Activated CD4-positive, alpha-beta T cell treated with anti-CD3 and anti-CD28 coated beads for 1 hour (primary cell): Measurements from ENCODE around the gene SHMT2.
A peak's percentile ranks its signal among the peaks of the same experiment; 100 is the strongest.

Experiments used
- DNase-seq: peaks from one replicate; pipeline ENCODE4 v3.0.0-alpha.2; 2020

Gene SHMT2

GRCh38 chr12:57215668-57216013, 13.9 kb upstream of the SHMT2 start:
- DNase-seq, result no peak

GRCh38 chr12:57216014-57216911, 13.2 kb upstream of the SHMT2 start, which contains the start of gene NXPH4:
TSS of gene NXPH4 (plus strand) at chr12:57216794. CDS start at chr12:57216970, 176 bp downstream.
- peak; percentile 37 for DNase-seq

GRCh38 chr12:57216921-57217879, 12.3 kb upstream of the SHMT2 start:
- no peak for DNase-seq

- DNase-seq, result no peak
Observed at GRCh38 chr12:57218030-57218853, 11.3 kb upstream of the SHMT2 start.

- no peak for DNase-seq
Observed at GRCh38 chr12:57219205-57219992, 10.1 kb upstream of the SHMT2 start.

GRCh38 chr12:57219993-57220754, 9.3 kb upstream of the SHMT2 start:
- no peak for DNase-seq

- no peak for DNase-seq
Observed at GRCh38 chr12:57220770-57221168, 8.7 kb upstream of the SHMT2 start.

- no peak for DNase-seq
Observed at GRCh38 chr12:57221169-57221917, 8.2 kb upstream of the SHMT2 start.

GRCh38 chr12:57222286-57223190, 7.0 kb upstream of the SHMT2 start:
- DNase-seq, result no peak

GRCh38 chr12:57223191-57224165, 6.0 kb upstream of the SHMT2 start:
- DNase-seq, result no peak

- DNase-seq, result no peak
Observed at GRCh38 chr12:57224278-57224972, 5.1 kb upstream of the SHMT2 start.

- peak; percentile 49 for DNase-seq
Observed at GRCh38 chr12:57224973-57225679, 4.4 kb upstream of the SHMT2 start.

- DNase-seq, result no peak
Observed at GRCh38 chr12:57225680-57226210, 3.8 kb upstream of the SHMT2 start.

- no peak for DNase-seq
Observed at GRCh38 chr12:57226588-57227314, 2.8 kb upstream of the SHMT2 start.

GRCh38 chr12:57227315-57228115, 2.0 kb upstream of the SHMT2 start:
- DNase-seq, result no peak
